NCI-H82 (cell line): ENCODE measurements around the gene ABCB7.
"Not testable (repeated sequence)": the region's sequence is repeated elsewhere in the genome, so short reads cannot be mapped to it uniquely, and the experiment has no call there.

Experiments used
- DNase-seq: peaks from one replicate; lab custom pipeline; 2025; lab: John Stamatoyannopoulos, UW

Gene ABCB7

GRCh38 chrX:75155827-75156525 is at the start of gene ABCB7:
TSS of gene ABCB7 (minus strand) at chrX:75156283. CDS start at chrX:75156272, 11 bp downstream.
- peak; percentile 88 for DNase-seq

- peak; percentile 51 for DNase-seq
These were observed 32.5 kb upstream of the ABCB7 start for GRCh38 chrX:75188415-75189206.

GRCh38 chrX:75181721-75182120 is 25.6 kb upstream of the ABCB7 start:
- no peak for DNase-seq

GRCh38 chrX:75179536-75180293 is 23.6 kb upstream of the ABCB7 start:
- DNase-seq: not testable (repeated sequence)

- not testable (repeated sequence) for DNase-seq
These were observed 16.3 kb upstream of the ABCB7 start for GRCh38 chrX:75172257-75172890.

GRCh38 chrX:75158054-75158453 is 2.0 kb upstream of the ABCB7 start:
- DNase-seq: no peak

- peak; percentile 77 for DNase-seq
These were observed 455 bp upstream of the ABCB7 start for GRCh38 chrX:75156531-75156945.

- peak; percentile 28 for DNase-seq
These were observed 646 bp downstream of the ABCB7 start for GRCh38 chrX:75155447-75155826.

- DNase-seq: no peak
These were observed 1.2 kb downstream of the ABCB7 start for GRCh38 chrX:75154871-75155270.

GRCh38 chrX:75151827-75152592 is 4.1 kb downstream of the ABCB7 start:
- peak; percentile 87 for DNase-seq

- no peak for DNase-seq
These were observed 6.4 kb downstream of the ABCB7 start for GRCh38 chrX:75149654-75150053.

GRCh38 chrX:75132672-75133071 is 23.4 kb downstream of the ABCB7 start:
- no peak for DNase-seq

- no peak for DNase-seq
These were observed 24.0 kb downstream of the ABCB7 start for GRCh38 chrX:75131973-75132627.

GRCh38 chrX:75129069-75129468 is 27.0 kb downstream of the ABCB7 start:
- not testable (repeated sequence) for DNase-seq

GRCh38 chrX:75118296-75118695 is 37.8 kb downstream of the ABCB7 start:
- no peak for DNase-seq

- DNase-seq: no peak
These were observed 40.2 kb downstream of the ABCB7 start for GRCh38 chrX:75115707-75116413.

- no peak for DNase-seq
These were observed 41.4 kb downstream of the ABCB7 start for GRCh38 chrX:75114638-75115037.

- no peak for DNase-seq
These were observed 42.4 kb downstream of the ABCB7 start for GRCh38 chrX:75113664-75114063.

- no peak for DNase-seq
These were observed 48.1 kb downstream of the ABCB7 start for GRCh38 chrX:75107863-75108509.

GRCh38 chrX:75106772-75107171 is 49.3 kb downstream of the ABCB7 start:
- DNase-seq: no peak
